ENCODE measurements around the gene EXOG.

GRCh38 chr3:38453075-38453912 is 42.8 kb upstream of the EXOG start, which contains the start of gene ACVR2B:
- no peak for TF ChIP-seq CTCF (IDR thresholded peaks at IDR 0.05)
- TF ChIP-seq EP300 (IDR thresholded peaks at IDR 0.05): no peak
